ENCODE results near the gene ZNF629. TPM values are rescaled to one million over a fixed set of nuclear protein-coding genes. Genes with fewer than 3 reads are reported as not detected.

ZNF629 gene
- total RNA-seq, 4 donors from 2014 or later = 5.0 to 11.4 (median 6.2) TPM

GRCh38 chr16:30750201-30750600 is 36.8 kb downstream of the ZNF629 start:
- peaks cover 12 to 57% (median 18%) of the 10 kb centered on the region in 3 donors for H3K36me3 ChIP-seq
- H3K27ac ChIP-seq = no peak overlapping the region
- H3K4me1 ChIP-seq = peaks cover 7 to 32% (median 10%) of the 10 kb centered on the region in 3 donors
- 84 to 93% methylated on average over 4 of the region's 4 CpGs for WGBS, 2 donors
- H3K9me3 ChIP-seq = no peaks in the 10 kb centered on the region
- H3K4me3 ChIP-seq = no peak overlapping the region
- intact Hi-C loops (cut with DNase I) = no loop called here
- TF ChIP-seq POLR2A (IDR thresholded peaks at IDR 0.05) (no peak), CTCF (IDR thresholded peaks at IDR 0.05) (no peak)
- H3K27me3 ChIP-seq = no peaks in the 10 kb centered on the region
- no peak for DNase-seq

GRCh38 chr16:30748634-30749445 is 38.2 kb downstream of the ZNF629 start:
- TF ChIP-seq CTCF (IDR thresholded peaks at IDR 0.05) (no peak), POLR2A (IDR thresholded peaks at IDR 0.05) (no peak)
- Histone ChIP-seq H3K4me1 (peaks cover 7 to 32% (median 10%) of the 10 kb centered on the region in 3 donors), H3K4me3 (peak overlapping the region; percentile 92 to 98 (median 93)), H3K27me3 (no peaks in the 10 kb centered on the region), H3K27ac (peak overlapping the region; percentile 86 to 91 (median 89)), H3K9me3 (no peaks in the 10 kb centered on the region), H3K36me3 (peaks cover 12 to 57% (median 14%) of the 10 kb centered on the region in 3 donors)
- DNase-seq = no peak
- intact Hi-C loops (cut with DNase I) = no loop called here
- 32 to 73% methylated on average over 7 to 19 of the region's 36 CpGs for WGBS, 2 donors

- Histone ChIP-seq H3K4me3 (peak within 1 kb of the TSS; percentile 92 to 98 (median 93)), H3K27ac (peak within 1 kb of the TSS; percentile 86 to 91 (median 89)), H3K9me3 (no peaks in the 10 kb centered on the region), H3K36me3 (peaks cover 9 to 57% (median 16%) of the 10 kb centered on the region in 3 donors), H3K27me3 (no peaks in the 10 kb centered on the region), H3K4me1 (peaks cover 7 to 32% (median 10%) of the 10 kb centered on the region in 3 donors)
- WGBS, 2 donors = 2 to 4% methylated on average over 24 to 25 of the region's 60 CpGs
- intact Hi-C loops (cut with DNase I) = no loop called here
- TF ChIP-seq CTCF (IDR thresholded peaks at IDR 0.05) (peak in 1 of 6 experiments; percentile 11), POLR2A (IDR thresholded peaks at IDR 0.05) (peak in 3 of 4 donors; percentile 49 to 57 (median 53))
- peak; percentile 90 for DNase-seq
These were observed 39.0 kb downstream of the ZNF629 start, which contains the start of gene PHKG2 for GRCh38 chr16:30747799-30748633. Gene PHKG2 (plus strand): TSS chr16:30748425. CDS start chr16:30748821, 396 bp downstream.

- H3K4me3 ChIP-seq = peak overlapping the region in 3 of 4 donors; percentile 93 to 98 (median 93)
- no peak for DNase-seq
- peaks cover 7 to 34% (median 10%) of the 10 kb centered on the region in 3 donors for H3K4me1 ChIP-seq
- H3K27me3 ChIP-seq = no peaks in the 10 kb centered on the region
- TF ChIP-seq POLR2A (IDR thresholded peaks at IDR 0.05) (no peak), CTCF (IDR thresholded peaks at IDR 0.05) (no peak)
- intact Hi-C loops (cut with DNase I) = no loop called here
- H3K27ac ChIP-seq = peak overlapping the region; percentile 85 to 91 (median 88)
- 32 to 33% methylated on average over 3 of the region's 3 CpGs for WGBS, 2 donors
- H3K9me3 ChIP-seq = no peaks in the 10 kb centered on the region
- H3K36me3 ChIP-seq = peaks cover 10 to 57% (median 16%) of the 10 kb centered on the region in 3 donors
These were observed 39.7 kb downstream of the ZNF629 start for GRCh38 chr16:30747331-30747730.
